ENCODE data around the gene DISP2.

The DISP2 gene

GRCh38 chr15:40388941-40389823 lies 31.2 kb downstream of the DISP2 start:
- DNase-seq (ENCODE audit: low read depth, low spot score), result no peak
- no peak overlapping the region for H3K4me3 ChIP-seq (ENCODE audit: low read depth, low read length)
- TF ChIP-seq CTCF (IDR thresholded peaks at IDR 0.05; ENCODE audit: low read depth, low read length), result no peak
- in situ Hi-C loops (cut with HindIII; ENCODE audit: low sequenced_read_pairs), result no loop called here

- no peak for DNase-seq (ENCODE audit: low read depth, low spot score)
- no peak for TF ChIP-seq CTCF (IDR thresholded peaks at IDR 0.05; ENCODE audit: low read depth, low read length)
- no peak overlapping the region for H3K4me3 ChIP-seq (ENCODE audit: low read depth, low read length)
- in situ Hi-C loops (cut with HindIII; ENCODE audit: low sequenced_read_pairs), result no loop called here
Observed at GRCh38 chr15:40389824-40390595, 32.0 kb downstream of the DISP2 start.

- no peak for TF ChIP-seq CTCF (IDR thresholded peaks at IDR 0.05; ENCODE audit: low read depth, low read length)
- in situ Hi-C loops (cut with HindIII; ENCODE audit: low sequenced_read_pairs), result no loop called here
Observed at GRCh38 chr15:40392986-40393948, 35.2 kb downstream of the DISP2 start.

GRCh38 chr15:40397688-40398412 lies 39.8 kb downstream of the DISP2 start:
- no peak for DNase-seq (ENCODE audit: low read depth, low spot score)
- no peak for TF ChIP-seq CTCF (IDR thresholded peaks at IDR 0.05; ENCODE audit: low read depth, low read length)
- H3K4me3 ChIP-seq (ENCODE audit: low read depth, low read length), result no peak overlapping the region
- in situ Hi-C loops (cut with HindIII; ENCODE audit: low sequenced_read_pairs), result no loop called here

More at GRCh38 chr15:40392986-40393948, 35.2 kb downstream of the DISP2 start:
- no peak overlapping the region for H3K4me3 ChIP-seq (ENCODE audit: low read depth, low read length)
- DNase-seq (ENCODE audit: low read depth, low spot score), result no peak

- in situ Hi-C loops (cut with HindIII; ENCODE audit: low sequenced_read_pairs), result no loop called here
- H3K4me3 ChIP-seq (ENCODE audit: low read depth, low read length), result no peak overlapping the region
- TF ChIP-seq CTCF (IDR thresholded peaks at IDR 0.05; ENCODE audit: low read depth, low read length), result no peak
- no peak for DNase-seq (ENCODE audit: low read depth, low spot score)
Observed at GRCh38 chr15:40398413-40398873, 40.4 kb downstream of the DISP2 start.
